A549 (cell line): ENCODE results near the gene PCNX3. TPM values are rescaled to one million over a fixed set of nuclear protein-coding genes. Genes with fewer than 3 reads are reported as not detected.

Experiments
- ATAC-seq, 2 experiments: fragments of 200-7000 bp in 1 of 2; fragments of >200 bp in 1 of 2; cut with Nextera tagmentation in 1 of 2; cut with Tn5 transposase in 1 of 2; 3 replicates each; pipeline versions ENCODE4 v1.8.0 to v1.9.1; 2018 to 2020; ENCODE audit warnings: mild to moderate bottlenecking in 1 of 2, moderate library complexity in 1 of 2
- CTCF ChIA-PET: fragments of 300-600 bp; sonication (Branson Sonifier 250); formaldehyde crosslinking; extraction: SDS; loops from one replicate; lab custom pipeline; 2021; ENCODE audit warnings: antibody characterized with exemption, inconsistent platforms; lab: Yijun Ruan, JAX
- POLR2A ChIA-PET: fragments of 350-600 bp; formaldehyde crosslinking; extraction: SDS; loops from one replicate; lab custom pipeline; 2021; ENCODE audit warnings: antibody characterized with exemption, inconsistent platforms; lab: Yijun Ruan, JAX
- DNase-seq, 2 experiments: peaks; one replicate each; pipeline versions ENCODE4 v3.0.0 to v3.0.0-alpha.2; 2011 to 2016; ENCODE audit warnings: low read depth in 1 of 2, low spot score in 1 of 2
- FAIRE-seq: peaks from 2 replicates; lab custom pipeline; 2011; peaks lifted over from hg19 to GRCh38; lab: Jason Lieb, UNC
- H3K27ac ChIP-seq, 2 experiments: fragments of >200 bp; sonication (Bioruptor Twin); formaldehyde crosslinking; 3 replicates each; pipeline ENCODE4 v1.5.1; 2016 to 2017
- H3K4me1 ChIP-seq: fragments of >200 bp; sonication (Bioruptor Twin); formaldehyde crosslinking; 3 replicates; pipeline ENCODE4 v1.6.1; 2016
- H3K4me2 ChIP-seq: fragments of >200 bp; sonication (Bioruptor Twin); formaldehyde crosslinking; 3 replicates; pipeline ENCODE4 v1.6.1; 2016
- H3K4me3 ChIP-seq: fragments of >200 bp; sonication (Bioruptor Twin); formaldehyde crosslinking; 3 replicates; pipeline ENCODE4 v1.5.1; 2016
- H3K9me3 ChIP-seq: fragments of >200 bp; sonication (Bioruptor Twin); formaldehyde crosslinking; 3 replicates; pipeline ENCODE4 v1.6.1; 2016
- ATOH8 ChIP-seq: fragments of 250-450 bp; sonication (Bioruptor Pico); IDR thresholded peaks from 2 replicates; pipeline ENCODE4 v1.5.0; 2020; ENCODE audit warnings: low read depth, mild to moderate bottlenecking, moderate library complexity
- BCL3 ChIP-seq: fragments of >200 bp; sonication (Bioruptor Twin); formaldehyde crosslinking; IDR thresholded peaks from 3 replicates; pipeline ENCODE4 v1.6.1; 2016
- E2F6 ChIP-seq: IDR thresholded peaks from 2 replicates; pipeline ENCODE4 v1.6.1; 2012; ENCODE audit warnings: low read depth, borderline replicate concordance
- FOSL2 ChIP-seq, 2 experiments: fragments of 450-650 bp in 1 of 2; fragments of >200 bp in 1 of 2; sonication (Bioruptor Twin) in 1 of 2; formaldehyde crosslinking; IDR thresholded peaks; 2 replicates each; pipeline versions ENCODE4 v1.5.0 to v1.6.1; 2016 to 2020; ENCODE audit warnings: mild to moderate bottlenecking in 1 of 2, moderate library complexity in 1 of 2
- FOXS1 ChIP-seq: fragments of 250-450 bp; sonication (Bioruptor Pico); IDR thresholded peaks from 2 replicates; pipeline ENCODE4 v1.5.0; 2020; ENCODE audit warnings: mild to moderate bottlenecking, moderate library complexity
- HDAC2 ChIP-seq: fragments of 200-600 bp; sonication (generic); IDR thresholded peaks from 2 replicates; pipeline ENCODE4 v1.6.1; 2016
- HES2 ChIP-seq: fragments of >200 bp; sonication (Bioruptor Twin); formaldehyde crosslinking; IDR thresholded peaks from 2 replicates; pipeline ENCODE4 v1.6.1; 2016
- HEYL ChIP-seq: fragments of 250-450 bp; sonication (Bioruptor Pico); IDR thresholded peaks from 2 replicates; pipeline ENCODE4 v1.8.0; 2021; ENCODE audit warnings: mild to moderate bottlenecking, moderate library complexity
- HOXA7 ChIP-seq: fragments of 250-450 bp; sonication (Bioruptor Pico); IDR thresholded peaks from 2 replicates; pipeline ENCODE4 v1.5.0; 2020; ENCODE audit warnings: mild to moderate bottlenecking, moderate library complexity
- JUN ChIP-seq, 2 experiments: fragments of >200 bp; sonication (Bioruptor Twin); formaldehyde crosslinking; IDR thresholded peaks; 2 replicates in 1 of 2; 3 replicates in 1 of 2; pipeline ENCODE4 v1.6.1; 2016 to 2017
- MAX ChIP-seq: IDR thresholded peaks from 2 replicates; pipeline ENCODE4 v1.6.1; 2012
- MAZ ChIP-seq: fragments of 150-350 bp; IDR thresholded peaks from 2 replicates; pipeline ENCODE4 v1.6.1; 2014; ENCODE audit warnings: antibody characterized with exemption, low read depth, low read length, borderline replicate concordance
- NFE2L2 ChIP-seq: fragments of 150-350 bp; conservative IDR thresholded peaks from 2 replicates; pipeline ENCODE4 v1.6.1; 2014; ENCODE audit warnings: low read length
- NPAS2 ChIP-seq: fragments of 250-450 bp; sonication (Bioruptor Pico); IDR thresholded peaks from 2 replicates; pipeline ENCODE4 v1.8.0; 2022; ENCODE audit warnings: mild to moderate bottlenecking, moderate library complexity, borderline replicate concordance
- PBX3 ChIP-seq: IDR thresholded peaks from 2 replicates; pipeline ENCODE4 v1.6.1; 2012
- PHF8 ChIP-seq: fragments of 200-600 bp; sonication (generic); IDR thresholded peaks from 2 replicates; pipeline ENCODE4 v1.6.1; 2016; ENCODE audit warnings: low read depth, mild to moderate bottlenecking, antibody characterized with exemption, moderate library complexity, borderline replicate concordance
- POLR2A ChIP-seq: IDR thresholded peaks from 2 replicates; pipeline ENCODE4 v1.6.1; 2012; ENCODE audit warnings: mild to moderate bottlenecking, low read length
- POLR2AphosphoS2 ChIP-seq: conservative IDR thresholded peaks from 2 replicates; pipeline ENCODE4 v1.6.1; 2012; ENCODE audit warnings: low read length, improper control_type of control experiment, inconsistent platforms
- REST ChIP-seq: fragments of 200-600 bp; sonication (generic); IDR thresholded peaks from 2 replicates; pipeline ENCODE4 v1.6.1; 2016; ENCODE audit warnings: antibody characterized with exemption, mild to moderate bottlenecking, moderate library complexity
- TP53 ChIP-seq: fragments of 250-450 bp; sonication (Bioruptor Pico); IDR thresholded peaks from 2 replicates; pipeline ENCODE4 v1.5.0; 2021; ENCODE audit warnings: mild to moderate bottlenecking, moderate library complexity
- WGBS: methylation state at CpG from one replicate; pipeline ENCODE4 v1.1.6; 2017; ENCODE audit errors: missing lambda C conversion rate; 5-methylcytosine and 5-hydroxymethylcytosine counted together
- polyA plus RNA-seq, 4 experiments: library from polyadenylated mRNA; depleted of rRNA in 3 of 4; stranded (reverse); fragments of >200 nt; fragmentation: RNase III in 1 of 4; extraction: RNeasy Plus Mini Kit Qiagen cat#74134 plus additional on column Dnase treatment in 1 of 4; gene quantifications; 2 replicates in 3 of 4; 3 replicates in 1 of 4; pipeline ENCODE4 v1.2.3, GENCODE V29; 2011 to 2017

The PCNX3 gene
- polyA plus RNA-seq, 2 of the 4 experiments (the other 2 are of a cell fraction) = 14.2 to 29.7 TPM

- WGBS = 1% methylated on average over 31 of the region's 68 CpGs
- Histone ChIP-seq H3K4me3 (peak overlapping the region; percentile 53), H3K4me1 (peaks cover 17% of the 10 kb centered on the region), H3K27ac (peak overlapping the region; percentile 92), H3K9me3 (no peaks in the 10 kb centered on the region), H3K4me2 (peak overlapping the region; percentile 83)
- DNase-seq (peak; percentile 91 to 97), ATAC-seq (peak; percentile 65 to 84), FAIRE-seq (peak; percentile 43)
- CTCF ChIA-PET = interaction anchor here (0.8 to 3.2 kb wide), 6 partner anchors 10 to 127 kb away, joined by 3 to 18 read pairs (median 6); partner anchors contain the start of gene RELA
- POLR2A ChIA-PET = interaction anchor here (1.0 to 2.2 kb wide), 7 partner anchors 9 to 59 kb away, joined by 3 to 27 read pairs (median 5); partner anchors contain the start of genes KAT5, PCNX3, RELA and SIPA1
- TF ChIP-seq BCL3 (peak; percentile 84; the same call in 2 of the 3 replicates), NFE2L2 (no peak), FOSL2 (IDR thresholded peaks at IDR 0.05) (no peak), FOSL2 (CRISPR knock-in tag; IDR thresholded peaks at IDR 0.05) (no peak), POLR2AphosphoS2 (peak; percentile 95), TP53 (CRISPR knock-in tag) (peak; percentile 85; the same call in 1 of the 2 replicates), MAX (peak; percentile 82), PHF8 (peak; percentile 55; the same call in 1 of the 2 replicates), NPAS2 (CRISPR knock-in tag) (no peak), FOXS1 (CRISPR knock-in tag) (no peak), HDAC2 (no peak), HOXA7 (CRISPR knock-in tag) (0 out of 2 replicates have a peak, but pooled peaks have one; percentile 47), MAZ (peak; percentile 75; the same call in 1 of the 2 replicates), ATOH8 (CRISPR knock-in tag) (0 out of 2 replicates have a peak, but pooled peaks have one; percentile 5), REST (peak; percentile 28; the same call in 1 of the 2 replicates), PBX3 (peak; percentile 66), HEYL (no peak), JUN (IDR thresholded peaks at IDR 0.05) (peak; percentile 84 to 96), POLR2A (peak; percentile 64), E2F6 (peak; percentile 80; the same call in 1 of the 2 replicates), HES2 (no peak)
Observed at GRCh38 chr11:65652511-65653228, 37.1 kb downstream of the PCNX3 start.
